Loucy (cell line): Measurements from ENCODE around the gene UFD1.
A peak's percentile ranks its signal among the peaks of the same experiment; 100 is the strongest.

Source experiments
- H2AFZ ChIP-seq: fragments of 200-600 bp; sonication (generic); 2 replicates; pipeline ENCODE4 v1.6.0; 2016; ENCODE audit warnings: antibody characterized with exemption, mild to moderate bottlenecking, low read length, moderate library complexity
- H3F3A ChIP-seq: fragments of 200-600 bp; 2 replicates; pipeline ENCODE4 v1.6.0; 2016; ENCODE audit warnings: antibody characterized with exemption, low read depth, mild to moderate bottlenecking
- H3K27me3 ChIP-seq: fragments of 200-600 bp; sonication (generic); 2 replicates; pipeline ENCODE4 v1.6.1; 2014; ENCODE audit warnings: low read length, mild to moderate bottlenecking; ENCODE audit not compliant: insufficient read depth, poor library complexity, severe bottlenecking
- H3K36me3 ChIP-seq: fragments of 200-600 bp; sonication (generic); 2 replicates; pipeline ENCODE4 v1.6.1; 2016; ENCODE audit warnings: low read length; ENCODE audit not compliant: insufficient read depth
- H3K4me1 ChIP-seq: fragments of 200-600 bp; sonication (generic); 2 replicates; pipeline ENCODE4 v1.5.1; 2014; ENCODE audit warnings: low read length, mild to moderate bottlenecking; ENCODE audit not compliant: insufficient read depth, poor library complexity, severe bottlenecking
- H3K4me2 ChIP-seq: fragments of 200-600 bp; sonication (generic); 2 replicates; pipeline ENCODE4 v1.6.0; 2014; ENCODE audit warnings: antibody characterized with exemption, low read length, low read depth, mild to moderate bottlenecking; ENCODE audit not compliant: poor library complexity, severe bottlenecking
- H3K4me3 ChIP-seq: fragments of 200-600 bp; sonication (generic); 2 replicates; pipeline ENCODE4 v1.5.1; 2014; ENCODE audit warnings: low read length, mild to moderate bottlenecking, mixed read lengths; ENCODE audit not compliant: poor library complexity, severe bottlenecking
- H3K79me2 ChIP-seq: fragments of 200-600 bp; sonication (generic); 2 replicates; pipeline ENCODE4 v1.6.1; 2014; ENCODE audit warnings: low read length; ENCODE audit not compliant: insufficient read depth
- H3K9ac ChIP-seq: fragments of 200-600 bp; sonication (generic); 2 replicates; pipeline ENCODE4 v1.6.0; 2014; ENCODE audit warnings: mild to moderate bottlenecking, low read depth, low read length, moderate library complexity; ENCODE audit not compliant: poor library complexity, severe bottlenecking
- H3K9me2 ChIP-seq: fragments of 200-600 bp; sonication (generic); replicated peaks from 2 replicates; pipeline ENCODE4 v1.6.1; 2016; ENCODE audit warnings: low read depth, low read length, mixed read lengths
- H3K9me3 ChIP-seq: fragments of 200-600 bp; sonication (generic); 2 replicates; pipeline ENCODE4 v1.6.1; 2014; ENCODE audit warnings: mild to moderate bottlenecking, antibody characterized with exemption, low read length, low read depth; ENCODE audit not compliant: insufficient read depth
- H4K20me1 ChIP-seq: fragments of 200-600 bp; sonication (generic); 2 replicates; pipeline ENCODE4 v1.6.0; 2014; ENCODE audit warnings: antibody characterized with exemption, low read length, mild to moderate bottlenecking; ENCODE audit not compliant: insufficient read depth, poor library complexity, severe bottlenecking
- CTCF ChIP-seq: fragments of 200-600 bp; sonication (generic); conservative IDR thresholded peaks from 2 replicates; pipeline ENCODE4 v1.5.1; 2014; ENCODE audit warnings: mild to moderate bottlenecking, antibody characterized with exemption, low read length
- EZH2phosphoT487 ChIP-seq: fragments of 200-600 bp; IDR thresholded peaks from 2 replicates; pipeline ENCODE4 v1.6.1; 2018; ENCODE audit warnings: antibody characterized with exemption, mild to moderate bottlenecking, moderate library complexity, borderline replicate concordance

UFD1 gene

GRCh38 chr22:19507534-19507861 is 28.5 kb upstream of the UFD1 start:
- Histone ChIP-seq H3K36me3 (peaks cover 15% of the 10 kb centered on the region; the same call in 1 of the 2 replicates), H3K4me3 (no peak overlapping the region), H3K9me2 (no peaks in the 10 kb centered on the region), H3K4me1 (peaks cover 37% of the 10 kb centered on the region), H3K4me2 (no peak overlapping the region), H3K9me3 (no peaks in the 10 kb centered on the region), H3K27me3 (no peaks in the 10 kb centered on the region), H3F3A (no peaks in the 10 kb centered on the region), H3K79me2 (no peaks in the 10 kb centered on the region), H2AFZ (no peak overlapping the region), H3K9ac (no peak overlapping the region), H4K20me1 (no peaks in the 10 kb centered on the region)
- no peak for TF ChIP-seq EZH2phosphoT487
- no peak for TF ChIP-seq CTCF

- Histone ChIP-seq H2AFZ (no peak overlapping the region), H3K9ac (peak overlapping the region; percentile 64), H3K9me2 (no peaks in the 10 kb centered on the region), H3K9me3 (no peaks in the 10 kb centered on the region), H3K4me1 (peaks cover 32% of the 10 kb centered on the region), H3K4me2 (peak overlapping the region; percentile 81), H3K79me2 (no peaks in the 10 kb centered on the region), H3K4me3 (no peak overlapping the region), H3F3A (no peaks in the 10 kb centered on the region), H3K36me3 (peaks cover 15% of the 10 kb centered on the region; the same call in 1 of the 2 replicates), H3K27me3 (no peaks in the 10 kb centered on the region), H4K20me1 (no peaks in the 10 kb centered on the region)
- TF ChIP-seq CTCF (no peak), EZH2phosphoT487 (no peak)
These were observed 27.2 kb upstream of the UFD1 start for GRCh38 chr22:19506212-19506611.

- Histone ChIP-seq H3K79me2 (no peaks in the 10 kb centered on the region), H3K4me2 (peak overlapping the region; percentile 81), H4K20me1 (no peaks in the 10 kb centered on the region), H3K9me3 (no peaks in the 10 kb centered on the region), H3F3A (no peaks in the 10 kb centered on the region), H3K36me3 (peaks cover 12% of the 10 kb centered on the region; the same call in 1 of the 2 replicates), H3K4me3 (peak overlapping the region; percentile 58), H3K4me1 (peaks cover 32% of the 10 kb centered on the region), H2AFZ (no peak overlapping the region), H3K27me3 (no peaks in the 10 kb centered on the region), H3K9me2 (no peaks in the 10 kb centered on the region), H3K9ac (peak overlapping the region; percentile 64)
- TF ChIP-seq CTCF (no peak), EZH2phosphoT487 (no peak)
These were observed 26.7 kb upstream of the UFD1 start for GRCh38 chr22:19505735-19506126.
